ENCODE data around the gene MDGA2.

The MDGA2 gene

GRCh38 chr14:47120645-47121044, 554.8 kb downstream of the MDGA2 start:
- no peak for DNase-seq (ENCODE audit: low read depth)

GRCh38 chr14:47103771-47104170, 571.6 kb downstream of the MDGA2 start:
- DNase-seq (ENCODE audit: low read depth): no peak

- DNase-seq (ENCODE audit: low read depth): no peak
Observed at GRCh38 chr14:47102472-47102871, 572.9 kb downstream of the MDGA2 start.

- DNase-seq (ENCODE audit: low read depth): no peak
Observed at GRCh38 chr14:47085678-47086077, 589.7 kb downstream of the MDGA2 start.

- DNase-seq (ENCODE audit: low read depth): no peak
Observed at GRCh38 chr14:47065326-47065725, 610.1 kb downstream of the MDGA2 start.

- DNase-seq (ENCODE audit: low read depth): no peak
Observed at GRCh38 chr14:47060050-47060449, 615.4 kb downstream of the MDGA2 start.

GRCh38 chr14:47057364-47057763, 618.0 kb downstream of the MDGA2 start:
- DNase-seq (ENCODE audit: low read depth): no peak

- DNase-seq (ENCODE audit: low read depth): no peak
Observed at GRCh38 chr14:47044841-47045240, 630.6 kb downstream of the MDGA2 start.

- no peak for DNase-seq (ENCODE audit: low read depth)
Observed at GRCh38 chr14:47040550-47040949, 634.9 kb downstream of the MDGA2 start.

- no peak for DNase-seq (ENCODE audit: low read depth)
Observed at GRCh38 chr14:47039336-47039735, 636.1 kb downstream of the MDGA2 start.

GRCh38 chr14:47022721-47023120, 652.7 kb downstream of the MDGA2 start:
- DNase-seq (ENCODE audit: low read depth): no peak

GRCh38 chr14:47020500-47020899, 654.9 kb downstream of the MDGA2 start:
- no peak for DNase-seq (ENCODE audit: low read depth)

GRCh38 chr14:47012533-47013280, 662.7 kb downstream of the MDGA2 start:
- no peak for DNase-seq (ENCODE audit: low read depth)

GRCh38 chr14:47009615-47010014, 665.8 kb downstream of the MDGA2 start:
- DNase-seq (ENCODE audit: low read depth): no peak

- DNase-seq (ENCODE audit: low read depth): no peak
Observed at GRCh38 chr14:47008732-47009131, 666.7 kb downstream of the MDGA2 start.

GRCh38 chr14:46999661-47000060, 675.7 kb downstream of the MDGA2 start:
- DNase-seq (ENCODE audit: low read depth): no peak

GRCh38 chr14:46989566-46989965, 685.8 kb downstream of the MDGA2 start:
- no peak for DNase-seq (ENCODE audit: low read depth)

- no peak for DNase-seq (ENCODE audit: low read depth)
Observed at GRCh38 chr14:46988312-46988711, 687.1 kb downstream of the MDGA2 start.

- DNase-seq (ENCODE audit: low read depth): no peak
Observed at GRCh38 chr14:46985529-46986380, 689.6 kb downstream of the MDGA2 start.

GRCh38 chr14:46973295-46973694, 702.1 kb downstream of the MDGA2 start:
- DNase-seq (ENCODE audit: low read depth): no peak

GRCh38 chr14:46964378-46964777, 711.0 kb downstream of the MDGA2 start:
- DNase-seq (ENCODE audit: low read depth): no peak

- DNase-seq (ENCODE audit: low read depth): no peak
Observed at GRCh38 chr14:46951103-46951502, 724.3 kb downstream of the MDGA2 start.

- DNase-seq (ENCODE audit: low read depth): no peak
Observed at GRCh38 chr14:46940611-46941010, 734.8 kb downstream of the MDGA2 start.

All from activated T-helper 9 cell treated with anti-CD3 and anti-CD28 coated beads, Interleukin-2, amount 50 U/mL, for 16 hours (primary cell).